Glutamatergic neuron (in vitro differentiated cells): Measurements from ENCODE around the gene TRAF1. TPM values are rescaled to one million over a fixed set of nuclear protein-coding genes. Genes with fewer than 3 reads are reported as not detected.

Experiments
- DNase-seq: peaks from one replicate; pipeline ENCODE4 v3.0.0; 2022
- H3K27ac Mint-ChIP-seq: one replicate; pipeline ENCODE4 v1.8.0; 2020; ENCODE audit warnings: mild to moderate bottlenecking, mixed read lengths, inconsistent platforms; ENCODE audit not compliant: unreplicated experiment
- H3K27me3 Mint-ChIP-seq: one replicate; pipeline ENCODE4 v1.8.0; 2020; ENCODE audit warnings: mild to moderate bottlenecking, moderate library complexity, mixed read lengths, inconsistent platforms; ENCODE audit not compliant: unreplicated experiment
- H3K36me3 Mint-ChIP-seq: one replicate; pipeline ENCODE4 v1.8.0; 2020; ENCODE audit warnings: mild to moderate bottlenecking, mixed read lengths, inconsistent platforms; ENCODE audit not compliant: unreplicated experiment
- H3K4me1 Mint-ChIP-seq: one replicate; pipeline ENCODE4 v1.8.0; 2020; ENCODE audit warnings: mild to moderate bottlenecking, low read depth, mixed read lengths, inconsistent platforms; ENCODE audit not compliant: unreplicated experiment
- H3K4me3 Mint-ChIP-seq: one replicate; pipeline ENCODE4 v1.8.0; 2020; ENCODE audit warnings: mild to moderate bottlenecking, mixed read lengths, inconsistent platforms; ENCODE audit not compliant: unreplicated experiment
- H3K9me3 Mint-ChIP-seq: one replicate; pipeline ENCODE4 v1.8.0; 2020; ENCODE audit warnings: mild to moderate bottlenecking, moderate library complexity, mixed read lengths, inconsistent platforms; ENCODE audit not compliant: unreplicated experiment
- CTCF ChIP-seq: fragments of 200-600 bp; sonication (generic); IDR thresholded peaks from one replicate; pipeline ENCODE4 v1.5.0; 2021; ENCODE audit not compliant: partially characterized antibody, unreplicated experiment
- total RNA-seq: library from RNA; stranded (reverse); fragmentation: NEBNext Ultra II Directional; extraction: Animal tissue kit (Norgen Biotek cat#: 25700); gene quantifications from one replicate; pipeline ENCODE4 v1.2.1, GENCODE V29; 2021; ENCODE audit not compliant: unreplicated experiment

The TRAF1 gene
- total RNA-seq, 1 donor from 2014 or later = 1.6 TPM

GRCh38 chr9:120868676-120869359, 57.8 kb downstream of the TRAF1 start:
- TF ChIP-seq CTCF = no peak
- Mint-ChIP-seq H3K4me1 (peaks cover 4% of the 10 kb centered on the region), H3K9me3 (peaks cover 4% of the 10 kb centered on the region), H3K27me3 (peaks cover 2% of the 10 kb centered on the region), H3K4me3 (peak overlapping the region; percentile 85), H3K27ac (peak overlapping the region; percentile 76), H3K36me3 (no peaks in the 10 kb centered on the region)
- DNase-seq = peak; percentile 98

- peak overlapping the region; percentile 41 for H3K27ac Mint-ChIP-seq
- no peaks in the 10 kb centered on the region for H3K36me3 Mint-ChIP-seq
- DNase-seq = no peak
- H3K4me1 Mint-ChIP-seq = peaks cover 4% of the 10 kb centered on the region
- peak overlapping the region; percentile 63 for H3K4me3 Mint-ChIP-seq
- TF ChIP-seq CTCF = no peak
- H3K9me3 Mint-ChIP-seq = peaks cover 3% of the 10 kb centered on the region
- H3K27me3 Mint-ChIP-seq = peaks cover under 1% of the 10 kb centered on the region
These were observed 58.3 kb downstream of the TRAF1 start for GRCh38 chr9:120868339-120868675.

- Mint-ChIP-seq H3K27ac (peak overlapping the region; percentile 41), H3K4me1 (peaks cover 6% of the 10 kb centered on the region)
- no peak for DNase-seq
These were observed 58.8 kb downstream of the TRAF1 start for GRCh38 chr9:120867676-120868338.

GRCh38 chr9:120866651-120867050, 59.9 kb downstream of the TRAF1 start:
- no peaks in the 10 kb centered on the region for H3K36me3 Mint-ChIP-seq
- TF ChIP-seq CTCF = no peak
- H3K9me3 Mint-ChIP-seq = peaks cover 3% of the 10 kb centered on the region
- no peak overlapping the region for H3K4me3 Mint-ChIP-seq
- peaks cover 3% of the 10 kb centered on the region for H3K27me3 Mint-ChIP-seq
- no peak for DNase-seq
- H3K27ac Mint-ChIP-seq = no peak overlapping the region
- H3K4me1 Mint-ChIP-seq = peaks cover 6% of the 10 kb centered on the region

More at GRCh38 chr9:120867676-120868338, 58.8 kb downstream of the TRAF1 start:
- Mint-ChIP-seq H3K9me3 (peaks cover 3% of the 10 kb centered on the region), H3K27me3 (peaks cover 2% of the 10 kb centered on the region), H3K4me3 (peak overlapping the region; percentile 63), H3K36me3 (no peaks in the 10 kb centered on the region)
- TF ChIP-seq CTCF = no peak

GRCh38 chr9:120865809-120866208, 60.8 kb downstream of the TRAF1 start:
- TF ChIP-seq CTCF = no peak
- H3K36me3 Mint-ChIP-seq = no peaks in the 10 kb centered on the region
- H3K27me3 Mint-ChIP-seq = peaks cover 5% of the 10 kb centered on the region
- DNase-seq = no peak
- no peak overlapping the region for H3K27ac Mint-ChIP-seq
- H3K4me3 Mint-ChIP-seq = no peak overlapping the region
- peaks cover 3% of the 10 kb centered on the region for H3K9me3 Mint-ChIP-seq
- peaks cover 6% of the 10 kb centered on the region for H3K4me1 Mint-ChIP-seq
